Gastroesophageal sphincter (tissue), 4 donors: ENCODE measurements around the gene UBR3. TPM values are rescaled to one million over a fixed set of nuclear protein-coding genes. Genes with fewer than 3 reads are reported as not detected.

Experiments
- ATAC-seq: fragments of 150-250 bp; one replicate; pipeline ENCODE4 v1.9.1; 2016; ENCODE audit warnings: mild to moderate bottlenecking, moderate library complexity
- H3K27ac ChIP-seq, 4 donors: fragments of 200-600 bp; sonication (generic) in 3 of 4; 1 replicate in 3 of 4; 2 replicates in 1 of 4; pipeline ENCODE4 v1.5.1; 2016 to 2019
- H3K27me3 ChIP-seq: fragments of 200-600 bp; sonication (generic); one replicate; pipeline ENCODE4 v1.5.1; 2019
- H3K36me3 ChIP-seq, 2 donors: fragments of 200-600 bp; sonication (generic); one replicate each; pipeline ENCODE4 v1.5.1; 2019; ENCODE audit warnings: control low read depth in 1 of 2
- H3K4me1 ChIP-seq, 3 donors: fragments of 200-600 bp; sonication (generic); 1 replicate in 2 of 3; 2 replicates in 1 of 3; pipeline ENCODE4 v1.5.1; 2016 to 2019; ENCODE audit warnings: control low read depth in 2 of 3
- H3K4me3 ChIP-seq, 2 donors: fragments of 200-600 bp; sonication (generic); one replicate each; pipeline ENCODE4 v1.5.1; 2019; ENCODE audit warnings: mild to moderate bottlenecking in 1 of 2, moderate library complexity in 1 of 2
- H3K9me3 ChIP-seq, 3 donors: fragments of 200-600 bp; sonication (generic); one replicate each; pipeline ENCODE4 v1.5.1; 2017 to 2019; ENCODE audit warnings: control low read depth in 2 of 3
- CTCF ChIP-seq, 4 experiments: fragments of 200-600 bp in 2 of 4; fragments of 450-650 bp in 2 of 4; sonication (generic) in 1 of 4; IDR thresholded peaks; one replicate each; pipeline ENCODE4 v1.5.1; 2017 to 2019; ENCODE audit warnings: antibody characterized with exemption in 4 of 4, mild to moderate bottlenecking in 2 of 4, moderate library complexity in 2 of 4
- EP300 ChIP-seq: sonication (generic); formaldehyde crosslinking; IDR thresholded peaks from one replicate; pipeline ENCODE4 v1.6.1; 2017; ENCODE audit warnings: antibody characterized with exemption, mild to moderate bottlenecking
- POLR2A ChIP-seq, 2 donors: fragments of 450-650 bp; IDR thresholded peaks; one replicate each; pipeline ENCODE4 v1.6.1; 2017; ENCODE audit warnings: antibody characterized with exemption in 2 of 2, mild to moderate bottlenecking in 2 of 2, moderate library complexity in 1 of 2
- POLR2AphosphoS5 ChIP-seq: sonication (generic); formaldehyde crosslinking; IDR thresholded peaks from one replicate; pipeline ENCODE4 v1.6.1; 2017; ENCODE audit warnings: antibody characterized with exemption
- WGBS, 2 donors: methylation state at CpG; one replicate each; pipeline ENCODE4 v1.1.5; 2018; ENCODE audit warnings: low coverage in 1 of 2; 5-methylcytosine and 5-hydroxymethylcytosine counted together
- total RNA-seq, 4 donors: library from RNA; depleted of rRNA; stranded (reverse); fragments of >200 nt; gene quantifications; one replicate each; pipeline ENCODE4 v1.1.0, GENCODE V29; 2016

Gene UBR3
- total RNA-seq, 4 donors from 2014 or later, result 52.9 to 122 (median 66.9) TPM

GRCh38 chr2:169961911-169962310, 134.7 kb downstream of the UBR3 start:
- TF ChIP-seq POLR2A (IDR thresholded peaks at IDR 0.05) (no peak), POLR2AphosphoS5 (no peak), EP300 (no peak), CTCF (IDR thresholded peaks at IDR 0.05) (no peak)

GRCh38 chr2:169963786-169964185, 136.5 kb downstream of the UBR3 start:
- TF ChIP-seq POLR2AphosphoS5 (no peak), EP300 (no peak), POLR2A (IDR thresholded peaks at IDR 0.05) (no peak), CTCF (IDR thresholded peaks at IDR 0.05) (no peak)
- Histone ChIP-seq H3K4me3 (no peak overlapping the region), H3K9me3 (peaks cover 0 to 5% (median 0%) of the 10 kb centered on the region in 3 donors), H3K27me3 (no peaks in the 10 kb centered on the region), H3K36me3 (peaks cover 8 to 61% of the 10 kb centered on the region in 2 donors), H3K4me1 (peaks cover 0 to 17% (median 0%) of the 10 kb centered on the region in 3 donors), H3K27ac (no peak overlapping the region)
- no peak for ATAC-seq

More at GRCh38 chr2:169961911-169962310, 134.7 kb downstream of the UBR3 start:
- Histone ChIP-seq H3K4me3 (no peak overlapping the region), H3K36me3 (peaks cover 8 to 69% of the 10 kb centered on the region in 2 donors), H3K9me3 (peaks cover 0 to 5% (median 0%) of the 10 kb centered on the region in 3 donors), H3K4me1 (peaks cover 0 to 17% (median 0%) of the 10 kb centered on the region in 3 donors), H3K27me3 (no peaks in the 10 kb centered on the region), H3K27ac (no peak overlapping the region)
- WGBS, 2 donors, result 60 to 85% methylated on average over 2 to 4 of the region's 4 CpGs
- peak; percentile 67 for ATAC-seq

- Histone ChIP-seq H3K9me3 (peaks cover 0 to 6% (median 0%) of the 10 kb centered on the region in 3 donors), H3K4me3 (no peak overlapping the region), H3K27ac (no peak overlapping the region), H3K27me3 (no peaks in the 10 kb centered on the region), H3K36me3 (peaks cover 5 to 60% of the 10 kb centered on the region in 2 donors), H3K4me1 (peaks cover 0 to 17% (median 0%) of the 10 kb centered on the region in 3 donors)
- 34 to 44% methylated on average over 2 of the region's 2 CpGs for WGBS, 2 donors
- no peak for TF ChIP-seq POLR2AphosphoS5
- no peak for TF ChIP-seq CTCF (IDR thresholded peaks at IDR 0.05)
- TF ChIP-seq POLR2A (IDR thresholded peaks at IDR 0.05), result no peak
- TF ChIP-seq EP300, result no peak
- no peak for ATAC-seq
Observed at GRCh38 chr2:169964740-169965139, 137.5 kb downstream of the UBR3 start.

GRCh38 chr2:169965495-169965894, 138.2 kb downstream of the UBR3 start:
- no peak overlapping the region for H3K4me3 ChIP-seq
- no peaks in the 10 kb centered on the region for H3K27me3 ChIP-seq
- H3K4me1 ChIP-seq, result peaks cover 0 to 17% (median 0%) of the 10 kb centered on the region in 3 donors
- no peak for ATAC-seq
- peaks cover 5 to 57% of the 10 kb centered on the region in 2 donors for H3K36me3 ChIP-seq
- TF ChIP-seq POLR2AphosphoS5, result no peak
- H3K9me3 ChIP-seq, result peaks cover 0 to 6% (median 0%) of the 10 kb centered on the region in 3 donors
- no peak overlapping the region for H3K27ac ChIP-seq
- WGBS, 2 donors, result 88 to 94% methylated on average over 2 of the region's 2 CpGs

- TF ChIP-seq EP300 (no peak), POLR2A (IDR thresholded peaks at IDR 0.05) (no peak), CTCF (IDR thresholded peaks at IDR 0.05) (no peak), POLR2AphosphoS5 (no peak)
- no peak for ATAC-seq
Observed at GRCh38 chr2:169966454-169966853, 139.2 kb downstream of the UBR3 start.

More at GRCh38 chr2:169966454-169966853, 139.2 kb downstream of the UBR3 start:
- H3K4me1 ChIP-seq, result peaks cover 0 to 17% (median 0%) of the 10 kb centered on the region in 3 donors
- no peak overlapping the region for H3K4me3 ChIP-seq
- WGBS, 2 donors, result 57 to 61% methylated on average over 2 to 4 of the region's 4 CpGs
- H3K27me3 ChIP-seq, result no peaks in the 10 kb centered on the region
- H3K27ac ChIP-seq, result no peak overlapping the region
- peaks cover 5 to 48% of the 10 kb centered on the region in 2 donors for H3K36me3 ChIP-seq
- H3K9me3 ChIP-seq, result peaks cover 0 to 6% (median 0%) of the 10 kb centered on the region in 3 donors
